IPS-18c (cell line): ENCODE results near the gene SH2D5.

Experiments used
- H3K4me3 ChIP-seq: 2 replicates; pipeline ENCODE4 v1.7.0; 2013; ENCODE audit warnings: low read depth, mild to moderate bottlenecking, low read length, moderate library complexity; ENCODE audit not compliant: insufficient read depth
- H3K9me3 ChIP-seq: one replicate; pipeline ENCODE4 v1.6.1; 2013; ENCODE audit warnings: mild to moderate bottlenecking, low read length, moderate library complexity; ENCODE audit not compliant: control insufficient read depth, insufficient read depth

Gene SH2D5

DNA sequence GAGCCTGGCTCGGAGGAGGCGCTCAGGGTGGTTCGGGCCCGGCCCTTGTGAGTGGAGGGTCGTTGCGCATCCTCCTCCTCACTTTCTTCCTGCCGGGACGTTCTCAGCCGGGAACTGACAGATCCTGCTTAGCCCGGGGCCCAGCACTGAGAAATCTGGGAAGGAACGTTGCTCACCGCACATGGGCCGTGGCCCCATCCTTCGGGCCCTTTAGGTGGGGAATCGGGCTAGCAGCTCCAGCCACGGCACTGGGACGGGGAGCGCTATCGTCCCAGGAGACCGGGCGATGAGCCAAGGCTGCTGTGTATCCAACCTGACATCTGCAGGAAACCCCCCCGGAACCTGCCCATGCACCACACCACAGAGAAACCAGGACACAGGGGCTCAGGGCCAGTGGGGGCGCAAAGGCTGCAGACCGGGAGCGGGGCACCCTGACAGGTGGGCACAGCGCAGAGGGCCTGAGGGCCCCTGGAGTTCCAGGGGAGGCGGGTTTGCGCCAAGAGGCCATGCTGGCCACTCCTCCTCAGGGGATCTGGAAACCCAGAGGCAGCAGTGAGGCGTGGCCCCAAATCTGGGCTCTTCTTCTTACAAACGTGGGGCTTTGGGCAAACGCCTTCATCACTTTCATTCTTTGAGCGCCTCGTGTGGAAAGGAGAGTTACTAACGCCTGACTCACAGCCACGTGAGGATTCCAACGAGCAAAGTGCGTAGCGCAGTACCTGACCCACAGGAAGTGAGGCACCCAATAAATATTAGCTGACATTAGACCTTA, at the start of gene SH2D5:
Gene SH2D5, minus strand, starts transcription at position 116 of the 772 bp plus-strand sequence. CDS start 4,659 bp downstream, outside the sequence.
- H3K4me3 ChIP-seq: peak within 1 kb of the TSS; percentile 80
- H3K9me3 ChIP-seq: no peaks in the 10 kb centered on the region

DNA sequence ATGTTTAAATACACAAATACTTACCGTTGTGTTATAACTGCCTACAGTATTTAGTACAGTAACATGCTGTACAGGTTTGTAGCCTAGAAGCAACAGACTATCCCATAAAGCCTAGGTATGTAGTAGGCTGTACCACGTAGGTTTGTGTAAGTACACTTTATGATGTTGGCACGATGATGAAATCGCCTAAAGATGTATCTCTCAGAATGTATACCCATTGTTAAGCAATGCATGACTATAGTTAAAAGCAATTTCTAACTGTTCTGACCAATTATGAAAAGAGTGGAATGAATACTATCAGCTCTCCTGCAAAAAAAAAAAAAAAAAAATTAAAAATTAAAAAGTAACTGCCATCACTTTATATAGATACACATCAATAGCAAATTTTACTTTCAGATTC, 43.2 kb upstream of the SH2D5 start:
- Histone ChIP-seq H3K9me3 (no peaks in the 10 kb centered on the region), H3K4me3 (no peak overlapping the region)

DNA sequence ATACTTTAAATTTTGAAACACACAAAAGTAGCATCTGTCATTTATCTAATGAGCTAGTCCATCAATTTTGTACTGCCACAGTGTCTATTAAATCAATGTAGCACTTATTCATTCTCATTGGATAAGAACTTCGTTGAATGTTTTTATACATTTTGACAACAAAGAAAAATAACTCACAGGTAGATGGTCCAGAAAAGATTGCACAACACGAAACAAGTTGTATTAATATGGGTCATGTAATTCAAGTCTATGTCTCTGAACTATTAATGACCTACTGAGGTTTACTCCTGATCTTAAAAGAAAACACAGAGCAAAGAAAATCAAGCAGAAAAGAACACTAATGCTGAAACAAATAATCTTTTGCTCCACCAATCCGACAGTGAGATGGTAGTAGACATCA, 39.3 kb upstream of the SH2D5 start:
- no peaks in the 10 kb centered on the region for H3K9me3 ChIP-seq
- H3K4me3 ChIP-seq: no peak overlapping the region

DNA sequence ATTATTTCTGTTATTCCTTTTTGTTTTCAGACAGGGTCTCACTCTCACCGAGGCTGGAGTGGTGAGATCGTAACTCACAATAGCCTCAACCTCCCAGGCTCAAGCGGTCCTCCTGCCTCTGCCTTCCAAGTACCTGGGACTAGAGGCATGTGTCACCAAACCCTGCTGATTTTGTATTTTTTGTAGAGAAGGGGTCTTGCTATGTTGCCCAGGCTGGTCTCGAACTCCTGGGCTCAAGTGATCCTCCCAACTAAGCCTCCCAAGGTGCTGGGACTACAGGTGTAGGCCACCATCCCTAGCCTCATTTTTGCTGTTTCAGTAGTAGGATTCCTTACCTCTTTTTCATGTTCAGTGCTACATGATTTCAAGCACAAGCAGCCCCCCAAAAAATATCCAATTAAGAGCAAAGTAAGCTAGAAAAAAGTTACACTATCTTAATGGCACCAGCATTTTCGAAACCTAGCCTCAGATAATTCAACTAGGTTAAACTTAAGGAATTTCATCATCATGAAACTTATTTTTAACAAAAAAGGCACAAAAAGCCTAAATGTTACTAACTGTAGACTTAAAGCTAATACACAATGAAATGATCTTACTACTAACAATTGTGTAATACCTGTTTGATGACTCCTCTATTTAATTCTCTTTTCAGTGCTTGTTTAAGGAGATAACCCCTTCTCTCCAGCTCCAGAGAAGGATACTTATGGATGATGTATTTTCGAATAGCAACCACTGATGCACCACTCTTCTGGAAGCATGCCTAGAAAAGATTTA, 38.0 kb upstream of the SH2D5 start:
- Histone ChIP-seq H3K9me3 (no peaks in the 10 kb centered on the region), H3K4me3 (no peak overlapping the region)

DNA sequence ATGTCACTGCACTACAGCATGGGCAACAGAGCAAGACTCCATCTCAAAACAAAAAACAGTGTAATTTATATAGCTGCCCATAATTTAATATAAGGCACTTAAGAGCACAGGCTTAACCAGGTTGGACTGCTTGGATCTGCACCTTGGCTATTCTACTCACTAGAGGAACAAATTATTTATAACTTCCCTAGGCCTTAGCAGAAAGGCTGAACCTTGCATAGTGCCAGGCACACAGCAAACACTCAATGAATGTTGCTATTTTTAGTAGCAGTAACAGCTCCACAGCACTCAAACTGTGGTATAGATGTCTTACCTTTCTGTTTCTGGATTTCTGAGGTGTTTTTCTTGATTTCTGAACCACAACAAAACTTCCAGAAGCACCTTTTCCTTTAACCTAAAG, 34.8 kb upstream of the SH2D5 start:
- H3K4me3 ChIP-seq: no peak overlapping the region
- no peaks in the 10 kb centered on the region for H3K9me3 ChIP-seq

DNA sequence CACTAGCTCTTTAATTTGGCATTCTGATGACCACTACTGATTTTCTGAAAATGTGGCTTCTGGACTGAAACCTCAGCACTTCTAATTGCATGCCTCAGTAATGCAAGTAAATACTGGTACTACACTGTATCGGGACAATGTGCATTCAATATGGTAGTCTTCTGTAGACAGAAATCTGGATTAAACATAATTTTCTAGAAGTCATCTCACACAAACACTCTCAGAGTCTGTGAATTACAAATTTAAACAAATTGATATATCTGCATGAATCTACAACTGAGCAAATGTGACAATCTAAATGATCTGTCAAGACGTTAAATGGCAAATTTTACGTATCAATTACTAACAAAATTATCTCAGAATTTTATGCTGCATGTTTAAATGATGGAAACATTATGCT, 30.9 kb upstream of the SH2D5 start:
- no peaks in the 10 kb centered on the region for H3K9me3 ChIP-seq
- H3K4me3 ChIP-seq: no peak overlapping the region

DNA sequence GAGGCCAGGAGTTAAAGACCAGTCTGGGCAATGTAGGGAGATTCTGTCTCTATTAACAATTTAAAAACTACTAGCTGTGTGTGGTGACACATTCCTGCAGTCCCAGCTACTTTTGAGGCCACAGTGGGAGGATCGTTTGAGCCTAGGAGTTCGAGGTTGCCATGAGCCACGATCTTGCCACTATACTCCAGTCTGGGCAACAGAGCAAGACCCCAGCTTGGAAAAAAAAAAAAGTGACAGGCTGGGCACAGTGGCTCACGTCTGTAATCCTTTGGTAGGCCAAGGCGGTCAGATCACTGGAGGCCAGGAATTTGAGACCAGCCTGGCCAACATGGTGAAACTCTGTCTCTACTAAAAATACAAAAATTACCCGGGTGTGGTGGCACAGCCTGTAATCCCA, 27.8 kb upstream of the SH2D5 start:
- Histone ChIP-seq H3K4me3 (no peak overlapping the region), H3K9me3 (no peaks in the 10 kb centered on the region)

DNA sequence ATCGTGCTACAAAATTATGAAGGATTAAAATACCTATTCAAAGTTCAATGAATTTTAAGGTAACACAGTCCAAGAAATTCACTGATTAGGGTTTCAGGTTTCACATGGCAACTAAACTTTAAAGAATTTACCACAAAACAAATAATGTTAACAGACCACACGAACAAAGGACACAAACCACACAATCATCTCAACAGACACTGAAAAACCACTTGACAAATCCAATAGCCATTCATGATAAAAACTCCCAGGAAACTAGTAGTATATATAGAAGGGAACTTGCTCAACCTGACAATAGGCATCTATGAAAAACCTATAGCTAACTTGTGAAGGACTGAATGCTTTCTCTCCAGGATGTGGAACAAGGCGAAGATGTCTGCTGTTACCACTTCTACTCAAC, 21.1 kb upstream of the SH2D5 start:
- H3K4me3 ChIP-seq: no peak overlapping the region
- no peaks in the 10 kb centered on the region for H3K9me3 ChIP-seq

DNA sequence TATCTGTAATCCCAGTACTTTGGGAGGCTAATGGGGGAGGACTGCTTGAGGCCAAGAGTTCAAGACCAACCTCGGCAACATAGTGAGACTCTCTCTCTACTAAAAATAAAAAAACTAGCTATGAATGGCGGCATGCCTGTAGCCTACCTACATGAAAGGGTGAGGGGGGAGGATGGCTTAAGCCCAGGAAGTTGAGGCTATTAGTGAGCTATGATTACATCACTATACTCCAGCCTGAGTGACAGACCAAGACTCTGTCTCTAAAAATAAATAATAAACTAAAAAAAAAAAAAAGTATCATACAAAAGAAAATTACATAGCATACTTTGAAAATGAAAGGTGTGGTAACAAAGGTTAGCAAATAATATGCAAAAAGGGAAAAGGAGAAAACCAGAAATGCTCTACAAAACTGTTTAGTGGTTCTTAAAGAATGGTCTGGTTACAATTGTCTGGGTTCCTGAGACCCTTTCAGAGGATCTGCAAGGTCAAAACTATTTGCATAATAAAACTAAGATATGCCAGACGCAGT, 19.0 kb upstream of the SH2D5 start:
- Histone ChIP-seq H3K4me3 (no peak overlapping the region), H3K9me3 (no peaks in the 10 kb centered on the region)

DNA sequence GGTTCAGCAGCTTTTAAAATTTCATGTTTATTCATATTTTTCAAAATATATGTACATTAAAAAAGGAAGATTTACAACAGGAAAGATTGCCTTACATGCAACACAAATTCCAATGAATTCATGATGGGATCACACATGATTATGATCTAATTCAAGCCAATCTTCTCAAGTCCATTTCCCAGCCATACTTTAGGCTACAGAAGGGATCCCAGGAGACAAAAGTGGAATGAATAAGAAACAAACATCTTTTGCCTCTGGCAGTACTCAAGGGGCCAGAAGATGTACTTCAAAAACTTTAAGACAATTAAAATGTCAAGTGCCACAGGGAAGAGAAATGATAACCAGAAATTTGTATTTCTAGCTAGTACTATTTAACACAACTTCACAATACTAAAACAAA, 10.2 kb upstream of the SH2D5 start:
- Histone ChIP-seq H3K4me3 (no peak overlapping the region), H3K9me3 (no peaks in the 10 kb centered on the region)

DNA sequence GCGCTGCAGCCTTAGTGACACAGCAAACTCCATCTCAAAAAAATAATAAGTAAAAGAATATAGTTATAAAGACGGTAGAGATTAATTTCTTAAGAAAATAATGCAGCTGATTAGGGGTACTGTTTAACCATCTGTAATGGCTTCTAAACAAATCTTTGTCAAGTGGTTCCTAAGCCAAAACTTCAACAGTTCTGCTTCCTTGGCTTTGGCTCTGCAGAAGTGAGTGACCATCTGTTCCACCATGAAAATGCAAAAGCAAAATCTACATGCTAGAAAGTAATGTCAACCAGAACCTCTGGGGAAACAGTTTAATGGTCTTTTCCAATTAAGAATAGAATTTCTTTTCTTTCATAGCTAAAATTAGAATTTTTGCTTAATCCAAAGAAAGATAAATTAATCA, 8.3 kb upstream of the SH2D5 start:
- no peak overlapping the region for H3K4me3 ChIP-seq
- H3K9me3 ChIP-seq: no peaks in the 10 kb centered on the region

DNA sequence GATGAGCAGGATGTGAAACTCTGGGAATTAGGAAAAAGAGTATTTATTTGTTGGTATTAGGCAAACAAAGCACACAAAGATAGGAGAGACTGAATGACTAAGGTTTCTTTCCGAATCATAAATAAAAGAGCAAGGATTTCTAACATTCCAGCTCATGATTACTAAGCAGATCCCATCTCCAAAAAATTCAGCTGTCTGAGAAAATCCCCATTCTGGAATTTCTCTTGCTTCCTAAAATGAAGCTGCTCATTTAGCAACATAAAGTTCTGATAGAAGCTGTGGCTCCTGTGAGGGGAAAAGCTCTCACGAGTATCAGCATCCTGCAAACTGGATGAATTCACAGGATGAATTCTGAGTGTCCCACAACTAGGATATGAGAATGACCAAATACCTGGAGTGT, 6.7 kb upstream of the SH2D5 start:
- Histone ChIP-seq H3K4me3 (no peak overlapping the region), H3K9me3 (no peaks in the 10 kb centered on the region)

DNA sequence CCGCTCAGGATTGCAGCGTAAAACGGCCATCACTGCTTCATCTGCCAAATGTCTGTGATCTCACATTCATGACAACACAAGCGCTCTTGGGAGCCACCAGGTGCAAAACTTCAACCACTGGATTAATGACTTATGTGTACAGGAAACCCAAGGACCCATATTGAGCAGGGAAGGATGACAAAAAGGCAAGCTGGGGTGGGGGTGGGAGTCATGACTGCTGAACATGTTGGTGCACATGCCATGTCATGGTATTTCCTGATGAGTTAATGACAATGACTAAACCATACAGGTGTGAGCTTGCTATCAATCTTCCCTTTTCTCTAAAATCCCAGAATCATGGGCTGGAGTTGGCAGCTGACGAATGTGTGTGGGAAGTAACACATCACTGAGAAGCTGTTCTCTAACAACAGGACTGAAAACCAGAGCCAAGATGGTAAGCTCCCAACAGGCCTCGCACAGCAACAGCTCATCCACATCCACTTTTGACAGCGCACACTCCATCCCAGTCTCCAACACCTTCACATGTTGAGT, 3.1 kb upstream of the SH2D5 start:
- no peaks in the 10 kb centered on the region for H3K9me3 ChIP-seq
- no peak overlapping the region for H3K4me3 ChIP-seq

DNA sequence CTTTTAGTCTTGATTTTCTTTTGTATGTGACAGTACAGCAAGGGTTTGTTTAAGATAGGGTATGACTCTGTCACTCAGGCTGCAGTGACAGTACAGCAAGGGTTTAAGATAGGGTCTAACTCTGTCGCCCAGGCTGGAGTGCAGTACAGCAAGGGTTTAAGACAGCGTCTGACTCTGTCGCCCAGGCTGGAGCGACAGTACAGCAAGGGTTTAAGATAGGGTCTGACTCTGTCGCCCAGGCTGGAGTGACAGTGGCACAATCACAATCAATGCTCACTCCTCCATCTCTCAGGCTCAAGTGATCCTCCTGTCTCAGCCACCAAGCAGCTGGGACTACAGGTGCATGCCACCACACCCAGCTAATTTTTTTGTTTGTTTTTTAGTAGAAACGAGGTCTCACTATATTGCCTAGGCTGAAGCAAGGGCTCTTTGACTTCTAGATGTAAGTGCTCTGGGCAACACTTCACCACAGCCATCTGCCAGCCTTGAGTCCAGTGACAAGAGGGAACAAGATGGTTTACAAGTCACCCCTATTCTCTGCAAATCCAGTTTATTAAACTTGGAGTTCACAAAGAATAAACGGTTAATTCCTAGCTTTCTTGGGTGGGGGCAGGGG, 965 bp upstream of the SH2D5 start:
- Histone ChIP-seq H3K9me3 (no peaks in the 10 kb centered on the region), H3K4me3 (no peak overlapping the region; the same call in 1 of the 2 replicates)

DNA sequence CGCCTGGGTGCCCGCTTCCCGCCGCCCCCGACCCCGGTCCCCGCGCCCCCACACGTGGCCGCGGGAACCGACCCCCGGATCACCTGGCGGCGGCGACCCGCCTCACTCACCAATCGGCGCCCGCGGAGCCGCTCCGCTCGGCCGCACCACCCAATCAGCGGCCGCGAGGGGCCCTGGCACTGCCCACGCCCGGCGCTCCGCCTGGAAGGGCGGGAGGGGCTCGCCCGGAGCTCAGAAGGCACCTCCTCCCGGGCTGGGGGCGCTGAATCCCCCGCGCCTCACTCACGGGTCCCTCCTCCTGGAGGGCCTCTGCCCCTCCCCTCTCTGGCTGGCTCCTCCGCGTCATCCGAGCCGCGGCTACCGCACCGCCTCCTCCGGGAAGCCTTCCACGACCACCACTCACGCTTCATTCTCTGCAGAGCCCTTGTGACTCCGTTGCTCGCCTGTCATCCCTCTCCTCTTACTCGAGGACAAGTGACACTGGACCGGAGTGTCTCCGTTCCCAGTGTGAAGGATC, 374 bp downstream of the SH2D5 start:
- no peaks in the 10 kb centered on the region for H3K9me3 ChIP-seq
- H3K4me3 ChIP-seq: peak overlapping the region; percentile 80

DNA sequence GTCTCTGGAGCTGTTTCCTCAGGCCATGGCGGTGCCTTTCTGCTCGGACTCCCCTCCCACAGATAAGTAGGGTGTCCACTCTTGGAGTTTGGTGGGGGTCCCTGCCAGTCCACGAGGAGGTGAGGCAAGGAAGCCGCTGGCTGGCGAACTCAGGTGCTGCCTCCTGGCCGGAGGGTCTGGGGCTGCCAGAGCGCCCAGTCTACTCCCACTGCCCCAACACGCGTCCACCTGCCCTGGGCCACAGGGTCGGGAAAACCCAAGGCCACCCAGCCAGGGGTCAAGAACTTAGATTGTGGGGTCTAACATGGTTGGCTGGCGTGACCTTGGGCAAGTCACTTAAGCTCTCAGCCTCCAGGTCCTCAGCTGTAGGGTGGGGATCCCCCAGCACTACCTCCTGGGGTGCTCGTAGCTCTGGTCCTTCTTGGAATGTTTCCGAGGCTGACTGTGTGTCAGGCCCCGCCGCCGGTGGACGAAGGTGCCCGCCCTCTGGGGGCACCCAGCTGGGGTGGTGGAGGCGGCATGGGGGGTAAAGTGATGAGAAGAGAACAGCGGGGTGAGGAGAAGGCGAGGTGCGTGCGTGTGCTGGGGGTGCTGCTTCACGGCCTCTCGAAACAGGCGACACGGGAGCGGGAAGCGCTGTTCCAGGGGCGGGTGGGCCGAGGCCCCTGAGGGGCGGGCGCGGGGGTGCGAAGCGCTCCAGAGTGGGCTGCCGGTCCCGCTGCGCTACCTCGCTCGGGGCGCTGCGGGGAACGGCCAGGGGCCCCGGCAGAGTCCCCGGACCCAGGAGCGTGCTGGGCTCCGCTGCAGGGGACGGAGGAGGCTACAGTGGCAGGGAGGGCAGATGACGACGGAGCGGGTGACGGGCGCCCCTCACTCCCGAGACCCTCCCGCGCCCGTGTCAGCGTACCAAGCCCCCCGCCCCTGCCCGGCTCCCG, 1.2 kb downstream of the SH2D5 start:
- Histone ChIP-seq H3K4me3 (peak overlapping the region; percentile 80), H3K9me3 (no peaks in the 10 kb centered on the region)
